Bronchial epithelial cell (primary cell): Measurements from ENCODE around the gene RPA1. TPM values are rescaled to one million over a fixed set of nuclear protein-coding genes. Genes with fewer than 3 reads are reported as not detected.

ENCODE experiments used
- DNase-seq: peaks from one replicate; pipeline ENCODE4 v3.0.0-alpha.2; 2010; ENCODE audit warnings: low read depth
- FAIRE-seq: peaks from 2 replicates; lab custom pipeline; 2011; peaks lifted over from hg19 to GRCh38; lab: Jason Lieb, UNC
- H3K27me3 ChIP-seq: 2 replicates; pipeline ENCODE4 v1.5.1; 2011; ENCODE audit warnings: low read length; ENCODE audit not compliant: control insufficient read depth, insufficient read depth
- H3K36me3 ChIP-seq: 2 replicates; pipeline ENCODE4 v1.5.1; 2011; ENCODE audit warnings: low read length; ENCODE audit not compliant: control insufficient read depth, insufficient read depth
- H3K4me3 ChIP-seq: 2 replicates; pipeline ENCODE4 v1.5.1; 2011; ENCODE audit warnings: mild to moderate bottlenecking, low read depth, low read length, control low read depth
- total RNA-seq: library from RNA; depleted of rRNA; stranded (reverse); fragments of >200 nt; gene quantifications from 2 replicates; pipeline ENCODE4 v1.2.1, GENCODE V29; 2014
- TF ChIP-seq, protein P1 (sequence below): IDR thresholded peaks from 2 replicates; pipeline ENCODE4 v1.5.1; 2011; ENCODE audit warnings: mild to moderate bottlenecking, moderate library complexity, low read length, control low read depth, inconsistent platforms; ENCODE audit not compliant: insufficient read depth, severe bottlenecking

The RPA1 gene
- total RNA-seq, 1 donor from 2014 or later: 33.2 TPM

DNA sequence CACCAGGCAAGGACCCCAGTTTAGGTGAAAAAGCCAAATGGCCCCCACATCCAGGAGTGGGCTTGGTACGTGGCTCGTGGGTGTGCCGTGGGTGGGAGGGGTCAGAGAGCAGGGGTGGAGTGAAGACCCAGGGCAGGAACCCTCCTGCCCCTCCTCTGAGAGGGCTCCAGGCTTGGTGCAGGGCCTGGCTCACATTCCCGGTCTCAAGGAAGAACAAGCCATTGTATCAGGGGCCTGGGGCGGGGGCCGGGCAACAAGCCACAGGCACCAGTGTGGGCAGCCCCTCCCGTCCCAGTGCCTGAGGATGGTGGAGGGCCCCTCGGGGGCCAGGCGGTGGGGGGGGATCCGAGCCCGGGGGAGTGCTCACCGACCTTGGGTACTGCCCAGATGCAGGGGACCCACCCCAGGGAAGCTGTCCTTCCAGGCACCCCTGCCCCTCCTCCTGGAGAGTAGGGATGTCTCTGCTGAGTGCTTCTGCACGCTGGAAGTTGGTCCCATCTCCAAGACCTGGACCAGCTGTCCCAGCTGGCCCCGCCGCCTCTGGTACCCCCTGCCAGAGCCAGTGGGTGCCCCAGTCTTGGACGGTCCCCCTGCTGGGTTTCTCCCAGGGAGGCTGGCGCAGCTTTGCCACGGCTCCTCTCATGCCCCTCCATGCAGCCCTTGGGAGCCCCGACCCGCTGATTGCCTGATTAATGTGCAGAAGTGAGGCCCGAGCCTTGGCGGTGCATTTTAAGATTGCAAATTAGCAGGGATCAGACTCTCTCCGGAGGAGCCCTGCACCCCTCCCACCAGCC lies 111.7 kb downstream of the RPA1 start:
- Histone ChIP-seq H3K4me3 (no peak overlapping the region), H3K27me3 (no peaks in the 10 kb centered on the region), H3K36me3 (no peaks in the 10 kb centered on the region)
- DNase-seq: no peak
- TF ChIP-seq, protein P1, sequence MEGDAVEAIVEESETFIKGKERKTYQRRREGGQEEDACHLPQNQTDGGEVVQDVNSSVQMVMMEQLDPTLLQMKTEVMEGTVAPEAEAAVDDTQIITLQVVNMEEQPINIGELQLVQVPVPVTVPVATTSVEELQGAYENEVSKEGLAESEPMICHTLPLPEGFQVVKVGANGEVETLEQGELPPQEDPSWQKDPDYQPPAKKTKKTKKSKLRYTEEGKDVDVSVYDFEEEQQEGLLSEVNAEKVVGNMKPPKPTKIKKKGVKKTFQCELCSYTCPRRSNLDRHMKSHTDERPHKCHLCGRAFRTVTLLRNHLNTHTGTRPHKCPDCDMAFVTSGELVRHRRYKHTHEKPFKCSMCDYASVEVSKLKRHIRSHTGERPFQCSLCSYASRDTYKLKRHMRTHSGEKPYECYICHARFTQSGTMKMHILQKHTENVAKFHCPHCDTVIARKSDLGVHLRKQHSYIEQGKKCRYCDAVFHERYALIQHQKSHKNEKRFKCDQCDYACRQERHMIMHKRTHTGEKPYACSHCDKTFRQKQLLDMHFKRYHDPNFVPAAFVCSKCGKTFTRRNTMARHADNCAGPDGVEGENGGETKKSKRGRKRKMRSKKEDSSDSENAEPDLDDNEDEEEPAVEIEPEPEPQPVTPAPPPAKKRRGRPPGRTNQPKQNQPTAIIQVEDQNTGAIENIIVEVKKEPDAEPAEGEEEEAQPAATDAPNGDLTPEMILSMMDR: no peak
- FAIRE-seq: no peak

DNA sequence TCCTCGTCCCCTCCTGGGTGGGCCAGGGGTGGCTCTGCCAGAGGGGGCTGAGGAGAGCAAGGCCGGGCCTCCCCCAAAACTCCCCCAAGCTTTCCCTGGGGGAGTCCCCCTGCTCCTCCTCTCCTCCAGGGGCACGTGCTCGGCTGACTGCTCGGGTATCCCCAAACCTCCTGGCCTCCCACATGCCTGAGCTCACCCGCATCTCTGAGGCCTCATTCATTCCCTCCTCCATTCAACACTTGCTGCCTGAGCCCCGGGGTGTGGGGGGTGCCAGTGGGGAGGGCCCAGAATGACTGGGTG lies 112.2 kb downstream of the RPA1 start:
- no peak overlapping the region for H3K4me3 ChIP-seq
- DNase-seq: no peak
- no peaks in the 10 kb centered on the region for H3K36me3 ChIP-seq
- no peaks in the 10 kb centered on the region for H3K27me3 ChIP-seq
- FAIRE-seq: no peak
- TF ChIP-seq, protein P1: no peak

- Histone ChIP-seq H3K36me3 (no peaks in the 10 kb centered on the region), H3K4me3 (no peak overlapping the region), H3K27me3 (no peaks in the 10 kb centered on the region)
- FAIRE-seq: no peak
- TF ChIP-seq, protein P1: no peak
- no peak for DNase-seq
Measured at GRCh38 chr17:1942666-1943435, 113.0 kb downstream of the RPA1 start.

- TF ChIP-seq, protein P1: no peak
- FAIRE-seq: no peak
- Histone ChIP-seq H3K27me3 (no peaks in the 10 kb centered on the region), H3K4me3 (no peak overlapping the region), H3K36me3 (no peaks in the 10 kb centered on the region)
- no peak for DNase-seq
Measured at GRCh38 chr17:1943436-1943831, 113.6 kb downstream of the RPA1 start.

DNA sequence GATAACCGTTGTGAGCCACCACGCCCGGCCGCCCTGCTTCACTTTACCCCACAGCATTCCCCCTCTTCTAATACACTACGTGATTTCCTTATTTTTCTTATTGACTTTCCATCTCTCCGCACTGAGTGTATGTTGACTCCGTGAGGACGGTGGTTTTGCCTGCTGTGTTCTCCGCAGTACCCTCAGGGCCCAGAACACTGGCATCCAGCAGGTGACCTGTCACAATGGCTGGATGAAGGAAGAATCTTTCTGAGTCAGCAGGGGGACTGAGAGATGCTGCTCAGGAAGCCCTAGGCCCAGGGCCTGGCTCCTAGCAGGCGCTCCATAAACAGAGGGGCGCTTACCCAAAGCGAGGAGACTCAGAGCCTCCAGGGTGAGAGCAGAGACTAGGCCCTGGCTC lies 115.8 kb downstream of the RPA1 start:
- TF ChIP-seq, protein P1: no peak
- Histone ChIP-seq H3K36me3 (no peaks in the 10 kb centered on the region), H3K27me3 (no peaks in the 10 kb centered on the region), H3K4me3 (no peak overlapping the region)
- DNase-seq: no peak
- FAIRE-seq: no peak
